ENCODE results near the gene NRCAM.

NRCAM gene

GRCh38 chr7:108146070-108146842 lies 310.0 kb downstream of the NRCAM start:
- no peaks in the 10 kb centered on the region for H3K27me3 ChIP-seq
- H3K9me3 ChIP-seq = no peaks in the 10 kb centered on the region
- no peak overlapping the region for H3K4me3 ChIP-seq (ENCODE audit: low read depth, low read length)
- peak; percentile 75 for DNase-seq
- peaks cover 9% of the 10 kb centered on the region for H3K4me1 ChIP-seq
- TF ChIP-seq CTCF (IDR thresholded peaks at IDR 0.05; ENCODE audit: low read depth, low read length) = peak; percentile 97
- H3K36me3 ChIP-seq = peaks cover 12% of the 10 kb centered on the region

- peaks cover 9% of the 10 kb centered on the region for H3K4me1 ChIP-seq
- no peak overlapping the region for H3K4me3 ChIP-seq (ENCODE audit: low read depth, low read length)
- H3K9me3 ChIP-seq = no peaks in the 10 kb centered on the region
- TF ChIP-seq CTCF (IDR thresholded peaks at IDR 0.05; ENCODE audit: low read depth, low read length) = no peak
- no peak for DNase-seq
- peaks cover 12% of the 10 kb centered on the region for H3K36me3 ChIP-seq
- H3K27me3 ChIP-seq = no peaks in the 10 kb centered on the region
These were observed 310.8 kb downstream of the NRCAM start for GRCh38 chr7:108145401-108145800.

GRCh38 chr7:108144931-108145330 lies 311.3 kb downstream of the NRCAM start:
- no peaks in the 10 kb centered on the region for H3K9me3 ChIP-seq
- H3K4me3 ChIP-seq (ENCODE audit: low read depth, low read length) = no peak overlapping the region
- TF ChIP-seq CTCF (IDR thresholded peaks at IDR 0.05; ENCODE audit: low read depth, low read length) = no peak
- no peaks in the 10 kb centered on the region for H3K27me3 ChIP-seq
- H3K4me1 ChIP-seq = peaks cover 9% of the 10 kb centered on the region
- H3K36me3 ChIP-seq = peaks cover 10% of the 10 kb centered on the region
- no peak for DNase-seq

- DNase-seq = no peak
- Histone ChIP-seq H3K36me3 (no peaks in the 10 kb centered on the region; the same call in 1 of the 2 replicates), H3K4me1 (peaks cover 13% of the 10 kb centered on the region), H3K27me3 (no peaks in the 10 kb centered on the region), H3K4me3 (ENCODE audit: low read depth, low read length) (no peak overlapping the region), H3K9me3 (no peaks in the 10 kb centered on the region)
- TF ChIP-seq CTCF (IDR thresholded peaks at IDR 0.05; ENCODE audit: low read depth, low read length) = no peak
These were observed 312.4 kb downstream of the NRCAM start for GRCh38 chr7:108143658-108144420.

- no peak for TF ChIP-seq CTCF (IDR thresholded peaks at IDR 0.05; ENCODE audit: low read depth, low read length)
- H3K4me3 ChIP-seq (ENCODE audit: low read depth, low read length) = no peak overlapping the region
- H3K27me3 ChIP-seq = no peaks in the 10 kb centered on the region
- no peaks in the 10 kb centered on the region for H3K9me3 ChIP-seq
- H3K36me3 ChIP-seq = no peaks in the 10 kb centered on the region; the same call in 1 of the 2 replicates
- H3K4me1 ChIP-seq = peaks cover 13% of the 10 kb centered on the region
- DNase-seq = no peak
These were observed 313.5 kb downstream of the NRCAM start for GRCh38 chr7:108142675-108143259.

Measured in BE2C (cell line).